AG10803 (cell line): Measurements from ENCODE around the gene YWHAQ.

Source experiments
- DNase-seq: peaks from one replicate; pipeline ENCODE4 v3.0.0; 2010; ENCODE audit warnings: low read depth
- H3K4me3 ChIP-seq: 2 replicates; pipeline ENCODE4 v1.5.1; 2011; ENCODE audit warnings: mild to moderate bottlenecking, low read length, control low read depth
- CTCF ChIP-seq: conservative IDR thresholded peaks from 2 replicates; pipeline ENCODE4 v1.5.1; 2011; ENCODE audit warnings: mild to moderate bottlenecking, low read length, control low read depth, inconsistent platforms

Gene YWHAQ

GRCh38 chr2:9630736-9631552, at the start of gene YWHAQ:
Gene YWHAQ, minus strand, starts transcription at chr2:9630997. Its CDS starts 545 bp downstream, at chr2:9630452.
- no peak for TF ChIP-seq CTCF
- DNase-seq, result peak; percentile 99

GRCh38 chr2:9680082-9680481, 49.3 kb upstream of the YWHAQ start:
- H3K4me3 ChIP-seq, result no peak overlapping the region
- no peak for DNase-seq
- no peak for TF ChIP-seq CTCF

More at GRCh38 chr2:9630736-9631552, at the start of gene YWHAQ:
- peak within 1 kb of the TSS; percentile 93 for H3K4me3 ChIP-seq

- H3K4me3 ChIP-seq, result no peak overlapping the region
- DNase-seq, result no peak
- no peak for TF ChIP-seq CTCF
These were observed 48.4 kb upstream of the YWHAQ start for GRCh38 chr2:9679218-9679617.

- no peak for TF ChIP-seq CTCF
- DNase-seq, result no peak
- H3K4me3 ChIP-seq, result no peak overlapping the region
These were observed 47.7 kb upstream of the YWHAQ start for GRCh38 chr2:9678544-9678943.

GRCh38 chr2:9675415-9676351, 44.9 kb upstream of the YWHAQ start:
- DNase-seq, result peak; percentile 96
- no peak for TF ChIP-seq CTCF
- H3K4me3 ChIP-seq, result peak overlapping the region; percentile 54

GRCh38 chr2:9674891-9675414, 44.2 kb upstream of the YWHAQ start:
- DNase-seq, result no peak
- TF ChIP-seq CTCF, result no peak
- H3K4me3 ChIP-seq, result no peak overlapping the region; the same call in 1 of the 2 replicates
